Neutrophil (primary cell): Measurements from ENCODE around the gene ENHO.

Experiments
- H3K27ac ChIP-seq: fragments of 200-600 bp; sonication (generic); 2 replicates; pipeline ENCODE4 v1.5.1; 2016; ENCODE audit warnings: mild to moderate bottlenecking, moderate library complexity
- H3K27me3 ChIP-seq: fragments of 200-600 bp; sonication (generic); 2 replicates; pipeline ENCODE4 v1.6.0; 2016; ENCODE audit warnings: mild to moderate bottlenecking
- H3K36me3 ChIP-seq: fragments of 200-600 bp; sonication (generic); 2 replicates; pipeline ENCODE4 v1.5.1; 2017
- H3K4me1 ChIP-seq, 2 experiments: fragments of 200-600 bp in 1 of 2; sonication (generic) in 1 of 2; 1 replicate in 1 of 2; 2 replicates in 1 of 2; pipeline versions ENCODE4 v1.5.1 to v1.6.1; 2013 to 2016; ENCODE audit warnings: low read depth in 1 of 2, low read length in 1 of 2, mild to moderate bottlenecking in 1 of 2, moderate library complexity in 1 of 2; ENCODE audit not compliant: control insufficient read depth in 1 of 2, insufficient read depth in 1 of 2
- H3K4me3 ChIP-seq, 2 experiments: fragments of 200-600 bp in 1 of 2; sonication (generic) in 1 of 2; 1 replicate in 1 of 2; 2 replicates in 1 of 2; pipeline ENCODE4 v1.5.1; 2013 to 2016; ENCODE audit warnings: low read depth in 1 of 2, low read length in 1 of 2, mild to moderate bottlenecking in 1 of 2, moderate library complexity in 1 of 2
- H3K9me3 ChIP-seq: fragments of 200-600 bp; sonication (generic); 2 replicates; pipeline ENCODE4 v1.5.1; 2016
- CTCF ChIP-seq: fragments of 200-600 bp; sonication (generic); IDR thresholded peaks from 2 replicates; pipeline ENCODE4 v1.5.1; 2016; ENCODE audit warnings: antibody characterized with exemption

ENHO gene

GRCh38 chr9:34551751-34552605 is 29.2 kb upstream of the ENHO start:
- H3K9me3 ChIP-seq: no peaks in the 10 kb centered on the region
- H3K4me3 ChIP-seq: no peak overlapping the region
- no peaks in the 10 kb centered on the region for H3K4me1 ChIP-seq
- H3K27ac ChIP-seq: no peak overlapping the region
- no peak for TF ChIP-seq CTCF
- H3K27me3 ChIP-seq: peaks cover 19% of the 10 kb centered on the region
- H3K36me3 ChIP-seq: no peaks in the 10 kb centered on the region

- H3K27ac ChIP-seq: no peak overlapping the region
Measured at GRCh38 chr9:34550681-34551270, 28.0 kb upstream of the ENHO start.

DNA sequence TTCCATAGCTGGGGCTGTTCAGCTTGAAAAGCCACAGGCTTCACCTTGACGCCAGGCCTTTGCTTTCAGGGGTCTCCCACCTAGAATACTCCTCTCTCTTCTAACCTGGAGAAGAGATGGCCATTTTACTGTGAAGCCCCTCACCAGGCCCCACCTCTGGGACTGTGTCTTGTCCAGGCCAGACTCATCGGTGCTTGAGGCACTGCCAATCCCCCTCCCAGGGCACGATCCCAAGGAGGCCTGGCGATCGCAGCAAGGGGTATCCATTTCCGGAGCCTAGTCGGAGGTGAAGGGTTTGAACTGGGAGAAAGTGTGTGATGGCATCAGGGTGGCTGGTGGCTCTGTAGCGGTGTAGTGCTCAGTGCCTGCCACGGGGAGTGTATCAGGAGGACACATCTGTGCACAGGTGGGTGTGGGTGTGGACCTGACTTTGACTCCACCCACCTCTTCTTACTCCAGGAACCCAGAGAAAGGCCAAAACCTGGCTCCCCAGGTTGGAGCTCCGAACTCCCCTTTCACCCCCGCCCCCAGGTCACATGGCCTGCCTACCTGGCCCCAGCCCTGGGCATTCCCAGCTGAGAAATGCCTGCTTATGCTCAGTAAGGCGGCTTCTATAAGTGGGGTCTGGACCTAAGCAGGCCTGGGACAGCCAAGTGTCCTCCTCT is 27.4 kb upstream of the ENHO start:
- no peak overlapping the region for H3K27ac ChIP-seq
- no peak overlapping the region for H3K4me3 ChIP-seq
- TF ChIP-seq CTCF: no peak
- no peaks in the 10 kb centered on the region for H3K36me3 ChIP-seq
- no peaks in the 10 kb centered on the region for H3K9me3 ChIP-seq
- no peaks in the 10 kb centered on the region for H3K4me1 ChIP-seq
- H3K27me3 ChIP-seq: peaks cover 30% of the 10 kb centered on the region

More at GRCh38 chr9:34550681-34551270, 28.0 kb upstream of the ENHO start:
- Histone ChIP-seq H3K27me3 (peaks cover 27% of the 10 kb centered on the region), H3K9me3 (no peaks in the 10 kb centered on the region), H3K4me1 (no peaks in the 10 kb centered on the region), H3K36me3 (no peaks in the 10 kb centered on the region), H3K4me3 (no peak overlapping the region)
- TF ChIP-seq CTCF: no peak

DNA sequence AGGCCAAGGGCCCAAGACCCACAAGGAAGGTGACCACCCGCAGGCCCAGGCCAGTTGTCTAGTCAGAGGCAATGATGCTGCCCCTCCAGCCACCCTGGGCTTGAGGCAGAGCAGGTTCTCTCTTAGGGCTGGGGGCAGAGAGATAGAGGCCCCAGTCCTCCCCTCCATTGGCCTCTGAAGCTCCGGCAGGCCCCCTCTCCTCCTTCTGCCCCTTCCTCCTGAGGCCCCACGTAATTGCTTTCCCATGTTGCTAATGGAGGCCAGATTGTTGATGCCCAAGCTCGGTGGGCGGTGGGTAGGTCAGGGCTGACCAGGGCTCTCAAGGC is 26.6 kb upstream of the ENHO start:
- Histone ChIP-seq H3K4me3 (no peak overlapping the region), H3K27me3 (peaks cover 25% of the 10 kb centered on the region), H3K4me1 (no peaks in the 10 kb centered on the region), H3K9me3 (no peaks in the 10 kb centered on the region), H3K27ac (no peak overlapping the region), H3K36me3 (no peaks in the 10 kb centered on the region)
- TF ChIP-seq CTCF: no peak

GRCh38 chr9:34547960-34548611 is 25.3 kb upstream of the ENHO start:
- no peak for TF ChIP-seq CTCF
- H3K4me1 ChIP-seq: no peaks in the 10 kb centered on the region
- H3K9me3 ChIP-seq: no peaks in the 10 kb centered on the region
- H3K4me3 ChIP-seq: no peak overlapping the region
- H3K27me3 ChIP-seq: peaks cover 33% of the 10 kb centered on the region
- no peak overlapping the region for H3K27ac ChIP-seq
- no peaks in the 10 kb centered on the region for H3K36me3 ChIP-seq
